NCI-H524 (cell line): ENCODE results near the gene GNG12.
A peak's percentile ranks its signal among the peaks of the same experiment; 100 is the strongest.
"Not testable (repeated sequence)": the region's sequence is repeated elsewhere in the genome, so short reads cannot be mapped to it uniquely, and the experiment has no call there.

ENCODE experiments used
- DNase-seq, 2 experiments: peaks; one replicate each; lab custom pipeline; 2025; lab: John Stamatoyannopoulos, UW

GNG12 gene

DNA sequence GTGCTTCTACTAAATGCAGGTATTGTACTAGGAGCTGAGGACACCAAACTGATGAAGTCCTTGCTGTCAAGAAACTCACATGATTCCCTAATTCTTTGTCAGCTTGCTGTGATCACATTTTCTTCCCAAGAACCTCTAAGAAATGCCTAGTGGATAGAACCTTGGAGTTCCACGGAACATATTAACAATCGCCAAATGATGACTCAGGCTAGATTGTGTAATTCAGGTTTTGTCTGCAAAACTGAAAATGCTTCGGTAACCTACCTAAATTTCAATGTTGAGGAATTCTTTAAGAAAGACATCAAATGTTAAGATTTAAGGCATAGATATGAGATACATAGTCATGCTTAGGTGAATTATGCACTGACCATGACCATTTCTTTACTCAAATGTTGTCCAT lies 150.0 kb downstream of the GNG12 start:
- no peak for DNase-seq

DNA sequence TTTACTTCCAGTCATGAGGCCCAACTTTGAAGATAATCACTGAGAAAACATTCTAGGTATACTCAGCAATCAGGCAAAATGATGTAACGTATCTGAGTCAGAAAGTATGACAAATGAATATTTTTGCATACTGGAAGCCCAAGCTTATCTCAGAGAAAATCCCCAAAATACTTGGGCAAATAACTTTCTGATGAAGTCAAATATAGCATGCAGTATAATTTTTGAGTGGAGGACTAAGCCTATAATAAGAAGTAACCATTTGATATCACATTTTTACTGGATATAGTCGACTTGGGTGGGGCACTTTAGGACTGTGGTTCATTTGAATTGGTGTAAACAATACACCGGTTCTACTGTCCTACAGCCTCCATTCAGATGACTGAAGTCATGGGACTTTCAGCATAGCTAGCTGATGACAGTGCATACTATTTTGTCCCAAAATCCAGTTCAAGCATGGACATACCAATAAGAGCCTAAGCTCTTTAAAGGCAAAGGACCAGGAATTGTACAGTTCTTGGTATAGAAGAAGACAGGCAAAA lies 150.5 kb downstream of the GNG12 start:
- DNase-seq, result no peak

DNA sequence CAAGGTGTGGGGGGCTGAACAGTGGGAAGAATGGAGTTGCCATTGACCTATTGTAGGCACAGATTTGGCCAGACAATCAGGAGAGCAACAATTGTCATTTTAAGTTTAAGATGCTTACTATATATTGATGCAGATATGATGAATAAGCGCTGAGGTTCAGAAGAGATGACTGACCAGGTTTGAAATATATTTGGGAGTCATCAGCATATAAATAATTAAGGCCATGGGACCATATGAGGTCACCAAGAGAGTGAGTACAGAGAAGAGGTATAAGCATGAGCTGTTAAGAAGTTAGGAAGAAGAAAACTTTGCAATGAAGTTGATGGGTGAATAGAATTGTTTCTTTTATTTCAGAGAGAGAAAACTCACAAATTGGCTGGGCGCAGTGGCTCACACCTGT lies 152.8 kb downstream of the GNG12 start:
- no peak for DNase-seq

DNA sequence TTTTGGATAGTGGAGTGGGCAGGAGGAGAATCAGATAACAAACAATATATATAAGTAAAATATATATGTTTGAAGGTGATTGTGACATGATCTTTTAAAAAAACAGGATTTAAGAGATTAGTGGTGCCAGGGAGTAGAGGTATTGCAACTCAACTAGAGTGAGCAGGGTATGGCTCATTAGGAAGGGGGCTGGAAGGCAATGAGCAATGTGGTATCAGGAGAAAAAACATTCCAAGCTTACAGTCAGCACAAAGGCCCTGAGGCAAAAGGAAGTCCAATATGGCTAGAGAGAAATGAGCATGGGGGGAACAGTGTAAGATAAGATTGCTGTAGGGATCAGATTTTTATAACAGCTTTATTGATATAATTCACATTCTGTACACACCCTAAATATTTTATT lies 153.6 kb downstream of the GNG12 start:
- DNase-seq, result no peak

DNA sequence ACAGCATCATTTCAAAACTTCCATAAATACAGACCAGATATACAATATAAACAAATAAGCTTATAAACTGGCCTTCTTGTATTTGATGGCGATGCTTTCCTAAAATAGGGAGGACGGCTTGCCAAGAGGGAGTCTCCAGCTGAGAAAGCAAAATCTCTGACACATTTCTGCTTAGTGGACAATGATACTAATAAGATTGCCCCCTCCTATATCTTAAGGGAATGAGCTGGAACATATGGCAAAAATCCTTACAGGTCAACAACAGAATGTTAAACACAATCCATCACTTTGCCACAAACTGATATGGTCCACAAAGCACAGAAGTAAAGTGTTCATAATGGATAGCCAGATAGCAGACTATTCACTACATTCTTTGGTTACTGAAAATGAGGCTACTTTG lies 155.3 kb downstream of the GNG12 start:
- peak; percentile 31 to 74 for DNase-seq

DNA sequence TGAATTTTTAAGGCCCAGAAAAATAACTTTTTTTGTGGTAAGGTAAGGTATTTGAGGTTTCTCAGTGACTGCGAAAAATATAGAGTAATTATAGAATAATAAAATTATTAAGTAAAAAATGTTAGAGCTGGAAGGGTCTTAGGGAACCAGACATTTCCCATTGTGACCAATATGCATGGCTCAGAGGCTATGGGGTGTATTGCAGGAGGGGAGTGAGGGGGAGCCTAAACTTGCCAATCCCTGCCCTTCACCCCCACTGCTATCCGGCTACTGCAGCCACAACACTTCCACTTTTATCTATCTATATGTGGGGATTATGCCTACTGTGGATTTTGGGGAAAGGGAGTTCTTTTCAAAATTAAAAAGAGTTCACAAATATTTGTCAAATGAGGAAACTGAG lies 155.9 kb downstream of the GNG12 start:
- no peak for DNase-seq

DNA sequence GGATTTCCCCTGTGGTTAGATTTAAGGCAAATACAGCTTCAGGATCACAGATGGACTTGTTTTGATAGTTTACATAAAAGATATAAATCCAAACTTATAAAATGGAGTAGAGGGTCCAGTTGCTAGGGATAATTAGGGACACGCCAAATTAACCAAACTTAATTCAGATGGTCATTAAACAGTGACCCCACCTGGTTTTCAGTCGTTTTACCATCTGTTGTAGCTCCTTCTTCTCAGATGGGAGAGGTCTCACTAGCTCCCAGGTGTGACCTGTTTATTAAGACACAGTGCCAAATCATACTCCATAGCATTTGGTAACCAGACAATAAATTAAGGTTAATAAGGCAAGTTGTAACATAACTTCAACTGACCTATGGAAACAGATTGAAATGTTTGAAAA lies 156.3 kb downstream of the GNG12 start:
- peak; percentile 77 to 85 for DNase-seq

DNA sequence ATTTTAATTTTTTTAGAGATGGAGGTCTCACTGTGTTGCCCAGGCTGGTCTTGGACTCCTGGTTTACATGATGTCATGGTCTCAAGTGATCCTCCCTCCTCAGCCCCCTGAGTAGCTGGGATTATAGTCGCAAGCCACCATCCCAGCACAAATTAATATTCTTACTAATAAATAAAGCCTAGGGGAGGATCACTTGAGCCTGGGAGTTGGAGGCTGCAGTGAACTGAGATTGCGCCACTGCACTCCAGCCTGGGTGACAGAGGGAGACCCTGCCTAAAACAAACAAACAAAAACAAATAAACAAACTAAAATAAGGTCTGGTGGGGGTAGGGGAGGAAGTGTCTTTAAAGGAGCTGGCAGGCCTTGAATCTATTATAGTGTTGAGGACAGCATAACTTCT lies 157.0 kb downstream of the GNG12 start:
- peak; percentile 37 to 42 for DNase-seq

DNA sequence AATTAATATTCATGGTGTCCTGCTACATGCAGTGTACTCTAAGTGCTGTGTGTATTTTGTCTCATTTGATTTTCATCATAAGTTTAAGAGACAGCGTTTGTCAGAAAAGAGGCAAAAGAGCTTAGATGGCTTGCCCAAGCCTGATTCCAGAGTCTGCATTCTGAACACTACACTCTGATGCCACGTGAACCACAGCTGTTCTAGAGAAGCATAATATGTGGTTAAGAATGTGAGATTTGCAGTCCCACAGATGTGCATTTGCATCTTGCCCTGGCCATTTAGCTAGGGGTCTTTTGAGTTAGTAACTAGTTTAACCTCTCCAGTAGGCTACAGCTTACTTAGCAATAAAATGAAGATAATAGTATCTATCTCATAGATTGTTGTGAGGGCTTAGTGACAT lies 157.5 kb downstream of the GNG12 start:
- peak in 1 of 2 experiments; percentile 71 for DNase-seq

DNA sequence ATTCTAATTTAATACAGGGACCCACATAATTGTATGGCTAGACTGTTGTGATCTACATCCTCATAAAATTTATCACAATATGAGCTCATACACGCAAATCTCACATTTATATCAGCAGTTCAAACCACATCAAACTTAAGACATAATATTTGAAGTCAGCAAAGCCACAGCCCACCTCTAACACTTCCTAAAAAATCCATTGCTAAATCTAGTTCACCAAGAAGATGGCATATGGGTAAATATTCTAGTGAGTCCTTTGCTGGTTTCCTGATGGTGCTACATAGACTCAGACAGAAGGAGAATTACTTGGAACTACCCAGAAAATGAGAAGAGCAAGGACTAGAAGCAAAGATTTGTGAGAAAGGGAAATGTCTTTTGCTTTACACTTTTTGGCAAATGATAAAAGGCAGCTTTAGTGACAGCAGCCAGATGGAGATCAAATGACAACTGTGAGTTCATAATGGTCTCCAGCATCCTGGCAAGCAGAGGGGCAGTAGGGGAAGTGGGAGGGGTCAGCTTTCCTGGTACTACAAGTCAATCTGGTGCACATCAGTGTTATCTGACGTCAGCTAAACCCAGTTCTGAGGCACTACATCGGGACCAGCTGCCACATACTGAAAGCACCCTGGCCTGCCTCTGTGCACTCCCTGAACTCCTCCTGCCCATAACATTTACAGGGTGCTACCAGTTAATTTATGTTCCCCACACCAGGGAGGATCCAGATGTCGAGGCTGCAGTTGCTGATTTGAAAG lies 158.8 kb downstream of the GNG12 start:
- peak; percentile 90 to 96 for DNase-seq

DNA sequence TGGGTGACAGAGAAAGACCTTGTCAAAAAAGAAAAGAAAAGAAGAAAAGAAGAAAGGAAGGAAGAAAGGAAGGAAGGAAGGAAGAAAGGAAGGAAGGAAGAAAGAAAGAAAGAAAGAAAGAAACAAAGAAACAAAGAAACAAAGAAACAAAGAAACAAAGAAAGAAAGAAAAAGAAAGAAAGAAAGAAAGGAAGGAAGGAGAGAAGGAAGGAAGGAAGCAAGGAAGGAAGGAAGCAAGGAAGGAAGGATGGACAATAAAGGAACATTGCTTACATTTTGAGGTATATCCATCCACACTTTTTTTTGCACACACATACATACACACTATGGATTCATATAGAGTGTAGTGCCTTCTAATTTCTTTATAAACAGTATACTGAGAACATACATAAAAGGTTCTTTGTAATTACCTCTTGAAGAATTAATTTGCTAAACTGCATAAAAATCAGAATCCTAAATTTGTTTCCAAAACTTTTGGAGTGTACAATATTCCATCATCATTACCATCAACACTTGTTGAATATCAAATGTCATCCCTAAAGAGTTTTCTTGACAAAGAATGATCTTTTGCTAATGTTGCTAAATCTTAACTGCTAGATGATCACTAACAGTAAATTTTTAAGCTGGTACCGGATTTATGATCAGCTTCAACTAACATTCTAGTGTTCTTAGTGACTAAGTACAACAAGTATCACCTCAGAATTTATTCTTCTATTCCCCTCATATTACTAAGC lies 159.6 kb downstream of the GNG12 start:
- no peak for DNase-seq

DNA sequence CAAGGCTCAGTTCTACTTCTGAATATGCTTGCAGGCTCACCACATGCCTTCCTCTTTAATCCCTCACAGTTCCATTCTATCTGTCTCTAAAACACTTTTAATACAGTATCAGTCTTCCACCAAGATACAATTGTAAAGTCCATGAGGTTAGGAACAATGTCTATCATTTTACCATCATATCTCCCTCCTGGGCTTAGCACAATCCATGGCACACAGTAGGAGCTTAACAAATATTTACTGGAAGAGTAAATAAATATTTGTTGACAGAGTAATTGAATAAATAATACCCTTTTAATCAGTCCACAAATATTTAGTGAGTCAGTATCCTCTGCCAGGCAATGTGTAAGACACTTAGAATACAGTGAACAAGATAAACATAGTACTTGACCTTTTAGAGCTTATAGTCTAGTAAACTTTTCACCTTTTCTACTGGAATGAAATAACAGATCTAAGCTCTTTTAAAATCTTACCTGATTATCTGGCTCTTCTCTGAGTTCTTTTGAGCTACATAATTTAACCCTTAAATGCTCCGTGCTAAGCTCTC lies 160.9 kb downstream of the GNG12 start:
- DNase-seq, result no peak

DNA sequence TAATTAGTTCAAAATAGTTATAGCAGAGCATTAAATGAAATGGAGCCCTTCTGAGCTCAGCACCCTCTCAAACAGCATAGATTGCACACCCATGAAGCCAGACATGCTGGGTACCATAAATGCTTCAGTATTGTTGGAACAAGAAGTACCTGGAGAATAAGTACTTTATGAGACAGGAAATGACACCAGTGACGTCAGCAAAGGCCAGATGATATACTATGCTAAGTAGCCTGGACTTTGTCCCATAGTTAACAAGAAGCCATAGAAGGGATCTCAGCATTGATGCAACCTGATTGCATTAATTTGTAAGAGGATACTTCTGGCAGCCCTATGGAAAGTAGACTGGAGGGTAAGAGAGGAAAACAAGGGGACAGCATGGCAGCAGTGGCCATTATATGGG lies 164.6 kb downstream of the GNG12 start:
- DNase-seq, result no peak

DNA sequence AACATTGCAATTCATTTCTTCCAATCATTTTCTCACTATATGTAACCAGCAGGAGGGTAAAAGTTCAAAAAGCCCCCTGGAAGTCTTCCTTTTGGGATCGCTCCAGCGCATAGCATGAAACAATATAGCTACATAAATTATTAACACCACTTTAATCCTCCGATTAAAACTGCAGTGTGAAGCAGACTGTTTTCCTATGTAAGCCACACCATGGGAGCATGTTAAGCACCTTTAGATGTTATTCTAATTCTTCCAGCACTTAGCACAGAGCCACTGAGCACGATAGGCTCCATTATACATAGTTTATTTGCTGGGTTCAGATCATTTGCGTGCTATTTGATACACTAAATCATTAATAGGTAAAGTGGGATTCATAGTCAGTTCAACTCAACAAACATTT lies 166.6 kb downstream of the GNG12 start:
- peak; percentile 74 to 92 for DNase-seq

DNA sequence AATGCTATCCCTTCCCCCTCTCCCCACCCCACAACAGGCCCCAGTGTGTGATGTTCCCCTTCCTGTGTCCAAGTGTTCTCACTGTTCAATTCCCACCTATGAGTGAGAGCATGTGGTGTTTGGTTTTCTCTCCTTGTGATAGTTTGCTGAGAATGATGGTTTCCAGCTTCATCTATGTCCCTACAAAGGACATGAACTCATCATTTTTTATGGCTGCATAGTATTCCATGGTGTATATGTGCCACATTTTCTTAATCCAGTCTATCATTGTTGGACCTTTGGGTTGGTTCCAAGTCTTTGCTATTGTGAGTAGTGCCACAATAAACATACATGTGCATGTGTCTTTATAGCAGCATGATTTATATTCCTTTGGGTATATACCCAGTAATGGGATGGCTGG lies 168.0 kb downstream of the GNG12 start:
- DNase-seq, result not testable (repeated sequence)

DNA sequence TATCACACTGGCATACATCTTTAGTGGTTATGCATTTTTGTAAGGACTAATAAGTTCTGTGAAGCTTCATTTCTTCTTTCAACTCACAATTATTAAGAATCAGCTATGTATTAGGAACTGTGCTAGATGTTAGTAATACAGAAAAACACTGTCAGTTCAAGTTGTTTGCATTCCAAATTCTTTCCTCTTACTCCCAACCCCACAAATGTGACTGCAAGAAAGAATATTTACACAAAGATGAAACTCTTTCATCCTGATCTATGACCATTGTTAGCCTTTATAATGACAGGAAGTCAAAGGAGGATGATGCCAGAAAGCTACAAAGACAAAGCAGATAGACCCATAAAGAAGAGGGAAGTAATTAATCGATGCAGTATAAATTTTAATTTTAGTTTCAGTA lies 169.2 kb downstream of the GNG12 start:
- DNase-seq, result no peak

DNA sequence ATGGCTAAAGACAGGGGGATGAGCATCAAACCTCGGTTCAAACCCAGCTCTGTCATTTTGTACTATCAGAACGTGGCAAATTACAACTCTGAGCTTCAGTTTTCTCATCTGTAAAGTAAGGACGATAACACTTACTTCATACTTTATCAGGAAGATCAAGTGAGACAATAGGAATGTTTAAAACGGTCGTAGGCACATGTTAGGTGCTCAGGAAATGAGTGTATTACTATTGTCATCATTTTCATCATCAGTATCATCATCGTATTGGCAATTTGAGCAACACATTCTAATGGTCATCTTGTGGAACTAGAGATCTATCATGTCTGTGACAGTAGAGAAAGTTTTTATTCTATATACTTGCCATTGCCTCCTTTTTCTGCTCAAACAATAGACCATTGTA lies 170.4 kb downstream of the GNG12 start:
- DNase-seq, result no peak

DNA sequence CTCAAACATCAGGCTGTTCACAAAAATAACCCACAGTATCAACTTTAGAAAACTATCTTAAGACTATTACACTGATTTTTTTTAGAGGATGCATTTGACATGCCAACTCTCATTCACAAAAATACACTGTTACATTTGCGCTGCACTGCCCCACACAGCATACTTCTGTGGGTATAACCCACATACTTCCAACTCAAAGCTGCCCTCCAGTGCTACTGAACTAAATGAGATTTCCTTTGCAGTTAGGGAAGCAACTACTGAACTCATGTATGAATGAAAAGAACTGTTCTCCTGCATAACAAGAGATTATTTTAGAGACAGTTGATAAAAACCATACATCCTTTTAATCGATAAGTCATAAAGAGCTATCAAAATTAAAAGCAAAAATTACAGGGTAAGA lies 174.0 kb downstream of the GNG12 start:
- DNase-seq, result no peak

DNA sequence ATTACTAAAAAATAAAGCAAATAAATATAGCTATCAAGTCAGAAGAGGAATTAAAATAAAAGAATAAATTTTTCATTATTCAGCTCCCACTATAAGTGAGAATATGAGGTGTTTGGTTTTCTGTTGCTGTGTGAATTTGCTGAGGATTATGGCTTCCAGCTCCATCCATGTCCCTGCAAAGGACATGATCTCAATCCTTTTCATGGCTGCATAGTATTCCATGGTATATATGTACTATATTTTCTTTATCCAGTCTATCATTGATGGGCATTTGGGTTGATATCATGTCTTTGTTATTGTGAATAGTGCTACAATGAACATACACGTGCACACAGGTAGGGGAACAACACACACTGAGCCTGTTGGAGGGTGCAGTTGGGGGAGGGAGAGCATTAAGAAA lies 176.1 kb downstream of the GNG12 start:
- not testable (repeated sequence) for DNase-seq

DNA sequence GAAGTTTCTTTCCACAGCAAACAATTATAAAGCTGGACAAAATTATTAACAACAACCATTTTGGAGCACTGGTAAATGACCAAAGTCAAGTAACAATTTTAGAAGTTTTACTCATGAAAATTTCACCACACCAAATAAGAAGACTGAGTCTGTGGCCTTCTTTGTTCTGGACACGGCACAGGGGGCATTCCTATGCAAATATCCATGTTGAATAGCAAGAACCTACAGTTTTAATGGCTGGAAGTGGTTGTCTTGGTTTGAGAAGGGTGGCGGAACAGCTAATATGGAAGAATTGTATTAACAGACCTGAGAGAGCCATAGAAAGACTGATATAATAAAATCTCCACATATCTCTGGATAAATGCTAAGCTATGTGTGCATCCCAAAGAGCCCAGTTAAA lies 177.7 kb downstream of the GNG12 start:
- no peak for DNase-seq

DNA sequence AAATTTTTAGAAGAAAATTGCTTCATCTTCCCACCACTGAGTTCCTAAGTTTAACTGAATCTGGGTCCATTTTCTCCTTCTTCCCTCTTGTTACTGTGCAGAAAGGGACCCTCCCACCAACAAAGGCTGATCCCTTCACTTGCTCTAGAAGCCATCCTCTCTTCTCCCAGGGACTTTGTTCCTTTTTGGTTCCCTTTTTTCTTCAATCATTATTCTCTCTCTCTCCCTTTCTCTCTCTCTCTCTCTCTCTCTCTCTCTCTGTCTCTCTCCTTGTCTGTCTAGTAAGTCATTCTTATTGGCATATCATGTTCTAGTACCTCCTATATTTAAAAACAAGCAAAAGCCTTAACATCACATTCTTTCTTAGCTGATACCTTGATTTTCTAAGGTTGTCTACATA lies 180.0 kb downstream of the GNG12 start:
- DNase-seq, result no peak

DNA sequence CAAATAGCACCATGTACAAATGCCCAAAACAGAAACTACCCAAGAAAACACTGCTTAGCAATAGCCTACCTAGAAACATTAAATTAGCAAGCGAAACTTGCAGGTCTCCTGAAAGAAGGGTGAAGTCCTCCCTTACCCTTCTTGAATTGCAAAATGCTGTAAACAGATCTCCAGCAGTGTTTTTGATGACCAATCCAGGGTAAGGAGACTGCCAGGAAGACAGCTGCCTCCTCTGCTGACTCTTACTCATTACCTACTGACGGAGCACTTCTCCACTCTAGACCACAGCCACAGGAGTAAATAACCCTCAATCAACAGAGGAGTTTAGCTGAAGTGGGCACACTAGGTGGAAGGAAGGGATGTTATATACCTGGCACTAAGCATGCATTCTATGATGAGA lies 180.5 kb downstream of the GNG12 start:
- peak in 1 of 2 experiments; percentile 4 for DNase-seq
